GM23338 (cell line): Measurements from ENCODE around the gene KIFAP3. TPM values are rescaled to one million over a fixed set of nuclear protein-coding genes. Genes with fewer than 3 reads are reported as not detected.

Experiments
- ATAC-seq: fragments of 200-7000 bp; cut with Tn5 transposase; 3 replicates; pipeline ENCODE4 v1.9.1; 2020
- DNase-seq: peaks from one replicate; pipeline ENCODE4 v3.0.0-alpha.2; 2015; ENCODE audit warnings: low spot score
- H2AFZ ChIP-seq: fragments of 200-600 bp; sonication (generic); 2 replicates; pipeline ENCODE4 v1.8.0; 2016; ENCODE audit warnings: antibody characterized with exemption, mild to moderate bottlenecking, moderate library complexity
- H3F3A ChIP-seq: fragments of 200-600 bp; sonication (generic); replicated peaks from 2 replicates; pipeline ENCODE4 v1.8.0; 2017; ENCODE audit warnings: antibody characterized with exemption, mixed run types, low read depth
- H3K27ac ChIP-seq: fragments of 200-600 bp; sonication (generic); 2 replicates; pipeline ENCODE4 v1.6.1; 2016; ENCODE audit warnings: low read depth
- H3K27me3 ChIP-seq: fragments of 200-600 bp; sonication (generic); 2 replicates; pipeline ENCODE4 v1.8.0; 2016; ENCODE audit warnings: mild to moderate bottlenecking, mixed run types, moderate library complexity; ENCODE audit not compliant: insufficient read depth
- H3K36me3 ChIP-seq: fragments of 200-600 bp; sonication (generic); 2 replicates; pipeline ENCODE4 v1.8.0; 2016; ENCODE audit warnings: mild to moderate bottlenecking; ENCODE audit not compliant: insufficient read depth
- H3K4me1 ChIP-seq: fragments of 200-600 bp; sonication (generic); 2 replicates; pipeline ENCODE4 v1.8.0; 2016; ENCODE audit warnings: mild to moderate bottlenecking, moderate library complexity; ENCODE audit not compliant: insufficient read depth
- H3K4me2 ChIP-seq: fragments of 200-600 bp; sonication (generic); 2 replicates; pipeline ENCODE4 v1.7.1; 2017; ENCODE audit warnings: mixed run types
- H3K4me3 ChIP-seq: fragments of 200-600 bp; sonication (generic); 2 replicates; pipeline ENCODE4 v1.6.1; 2016; ENCODE audit warnings: mixed run types
- H3K79me2 ChIP-seq: fragments of 200-600 bp; sonication (generic); replicated peaks from 2 replicates; pipeline ENCODE4 v1.8.0; 2017; ENCODE audit warnings: mild to moderate bottlenecking; ENCODE audit not compliant: insufficient read depth
- H3K9me2 ChIP-seq: fragments of 200-600 bp; sonication (generic); 2 replicates; pipeline ENCODE4 v1.8.0; 2017; ENCODE audit not compliant: insufficient read depth
- H4K20me1 ChIP-seq: fragments of 200-600 bp; sonication (generic); replicated peaks from 2 replicates; pipeline ENCODE4 v1.8.0; 2017; ENCODE audit warnings: mild to moderate bottlenecking; ENCODE audit not compliant: insufficient read depth
- H3K27ac Mint-ChIP-seq: 2 replicates; pipeline ENCODE4 v1.8.0; 2020; ENCODE audit warnings: inconsistent platforms, mild to moderate bottlenecking, moderate library complexity, mixed read lengths
- H3K27me3 Mint-ChIP-seq: 3 replicates; pipeline ENCODE4 v1.8.0; 2022; ENCODE audit warnings: low read depth, mild to moderate bottlenecking, moderate library complexity, mixed read lengths, inconsistent platforms; ENCODE audit not compliant: insufficient read depth, poor library complexity
- H3K36me3 Mint-ChIP-seq: 3 replicates; pipeline ENCODE4 v1.8.0; 2021; ENCODE audit warnings: low read depth, mild to moderate bottlenecking, inconsistent platforms, moderate library complexity, mixed read lengths
- H3K4me1 Mint-ChIP-seq: 3 replicates; pipeline ENCODE4 v1.8.0; 2020; ENCODE audit warnings: mild to moderate bottlenecking, inconsistent platforms, mixed read lengths
- H3K4me3 Mint-ChIP-seq: 3 replicates; pipeline ENCODE4 v1.8.0; 2021; ENCODE audit warnings: moderate library complexity, mild to moderate bottlenecking, inconsistent platforms, mixed read lengths
- H3K9me3 Mint-ChIP-seq: 3 replicates; pipeline ENCODE4 v1.8.0; 2020; ENCODE audit warnings: moderate library complexity, mild to moderate bottlenecking, inconsistent platforms, mixed read lengths
- CREB1 ChIP-seq: fragments of 250-450 bp; sonication (Bioruptor Pico); IDR thresholded peaks from 2 replicates; pipeline ENCODE4 v1.5.0; 2020; ENCODE audit warnings: low read depth, mild to moderate bottlenecking, moderate library complexity
- EZH2 ChIP-seq: fragments of 200-600 bp; sonication (generic); IDR thresholded peaks from one replicate; pipeline ENCODE4 v1.8.0; 2017; ENCODE audit warnings: antibody characterized with exemption, mild to moderate bottlenecking, low read depth; ENCODE audit not compliant: unreplicated experiment
- JUNB ChIP-seq: IDR thresholded peaks from one replicate; pipeline ENCODE4 v1.6.1; 2016; ENCODE audit warnings: antibody characterized with exemption; ENCODE audit not compliant: unreplicated experiment
- NANOG ChIP-seq: IDR thresholded peaks from 2 replicates; pipeline ENCODE4 v1.6.1; 2016; ENCODE audit warnings: antibody characterized with exemption, borderline replicate concordance
- STAT1 ChIP-seq: IDR thresholded peaks from one replicate; pipeline ENCODE4 v1.6.1; 2016; ENCODE audit warnings: antibody characterized with exemption; ENCODE audit not compliant: unreplicated experiment
- ZNF114 ChIP-seq: fragments of 250-450 bp; sonication (Bioruptor Pico); IDR thresholded peaks from 2 replicates; pipeline ENCODE4 v1.5.0; 2020; ENCODE audit warnings: mild to moderate bottlenecking, moderate library complexity
- polyA plus RNA-seq: library from polyadenylated mRNA; unstranded; fragments of >200 nt; fragmentation: Nextera tagmentation; extraction: Ambion mirVana; gene quantifications from 2 replicates; pipeline ENCODE4 v1.2.1, GENCODE V29; 2016
- total RNA-seq: library from RNA; depleted of rRNA; stranded (reverse); fragments of >200 nt; shearing (Covaris generic); gene quantifications from 2 replicates; pipeline ENCODE4 v1.2.3, GENCODE V29; 2014
- TF ChIP-seq, protein P1 (sequence below): IDR thresholded peaks from one replicate; pipeline ENCODE4 v1.6.1; 2018; ENCODE audit warnings: antibody characterized with exemption; ENCODE audit not compliant: unreplicated experiment
- TF ChIP-seq, protein P2 (sequence below), 2 experiments: fragments of 200-600 bp in 1 of 2; sonication (generic) in 1 of 2; conservative IDR thresholded peaks; 2 replicates each; pipeline versions ENCODE4 v1.5.1 to v1.6.1; 2016 to 2017; ENCODE audit warnings: antibody characterized with exemption in 2 of 2, low read depth in 2 of 2, mild to moderate bottlenecking in 2 of 2, moderate library complexity in 1 of 2
- TF ChIP-seq, protein P3 (sequence below): IDR thresholded peaks from 2 replicates; pipeline ENCODE4 v1.6.1; 2016; ENCODE audit warnings: antibody characterized with exemption
- TF ChIP-seq, protein P4 (sequence below): fragments of 250-450 bp; sonication (Bioruptor Pico); IDR thresholded peaks from 2 replicates; pipeline ENCODE4 v1.5.0; 2020; ENCODE audit warnings: mild to moderate bottlenecking, moderate library complexity

KIFAP3 gene
- total and polyA plus RNA-seq, 2 experiments from 2014 or later = 2.7 to 3.1 TPM

DNA sequence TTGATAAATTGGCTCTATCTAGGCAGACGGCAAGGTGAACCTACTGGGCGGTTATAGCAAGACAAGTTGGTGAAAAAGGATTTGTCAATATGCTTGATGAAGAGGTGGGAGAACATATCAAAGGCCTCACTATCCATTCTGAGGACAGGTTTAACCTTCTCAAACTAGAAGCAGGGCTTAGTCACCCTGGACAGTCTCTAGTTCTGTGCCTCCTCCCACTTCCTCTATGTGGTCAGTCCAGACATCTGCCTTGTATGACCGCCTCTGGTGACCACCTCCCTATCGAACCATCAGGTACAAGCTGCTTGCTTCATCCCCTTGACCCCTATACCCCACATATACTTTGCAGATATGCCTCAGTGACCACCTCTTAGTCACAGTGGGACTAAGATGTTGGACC, 178.5 kb downstream of the KIFAP3 start:
- ATAC-seq (no peak), DNase-seq (no peak)
- H3K9me2 ChIP-seq = no peaks in the 10 kb centered on the region
- no peak overlapping the region for H3K4me3 ChIP-seq
- H3K27me3 ChIP-seq = no peaks in the 10 kb centered on the region
- no peaks in the 10 kb centered on the region for H3K9me3 Mint-ChIP-seq
- peaks cover 46% of the 10 kb centered on the region for H3K4me1 Mint-ChIP-seq
- no peaks in the 10 kb centered on the region for H3K36me3 ChIP-seq
- H3K4me1 ChIP-seq = peaks cover 21% of the 10 kb centered on the region
- H3K27me3 Mint-ChIP-seq = peaks cover 18% of the 10 kb centered on the region
- TF ChIP-seq, protein P1, sequence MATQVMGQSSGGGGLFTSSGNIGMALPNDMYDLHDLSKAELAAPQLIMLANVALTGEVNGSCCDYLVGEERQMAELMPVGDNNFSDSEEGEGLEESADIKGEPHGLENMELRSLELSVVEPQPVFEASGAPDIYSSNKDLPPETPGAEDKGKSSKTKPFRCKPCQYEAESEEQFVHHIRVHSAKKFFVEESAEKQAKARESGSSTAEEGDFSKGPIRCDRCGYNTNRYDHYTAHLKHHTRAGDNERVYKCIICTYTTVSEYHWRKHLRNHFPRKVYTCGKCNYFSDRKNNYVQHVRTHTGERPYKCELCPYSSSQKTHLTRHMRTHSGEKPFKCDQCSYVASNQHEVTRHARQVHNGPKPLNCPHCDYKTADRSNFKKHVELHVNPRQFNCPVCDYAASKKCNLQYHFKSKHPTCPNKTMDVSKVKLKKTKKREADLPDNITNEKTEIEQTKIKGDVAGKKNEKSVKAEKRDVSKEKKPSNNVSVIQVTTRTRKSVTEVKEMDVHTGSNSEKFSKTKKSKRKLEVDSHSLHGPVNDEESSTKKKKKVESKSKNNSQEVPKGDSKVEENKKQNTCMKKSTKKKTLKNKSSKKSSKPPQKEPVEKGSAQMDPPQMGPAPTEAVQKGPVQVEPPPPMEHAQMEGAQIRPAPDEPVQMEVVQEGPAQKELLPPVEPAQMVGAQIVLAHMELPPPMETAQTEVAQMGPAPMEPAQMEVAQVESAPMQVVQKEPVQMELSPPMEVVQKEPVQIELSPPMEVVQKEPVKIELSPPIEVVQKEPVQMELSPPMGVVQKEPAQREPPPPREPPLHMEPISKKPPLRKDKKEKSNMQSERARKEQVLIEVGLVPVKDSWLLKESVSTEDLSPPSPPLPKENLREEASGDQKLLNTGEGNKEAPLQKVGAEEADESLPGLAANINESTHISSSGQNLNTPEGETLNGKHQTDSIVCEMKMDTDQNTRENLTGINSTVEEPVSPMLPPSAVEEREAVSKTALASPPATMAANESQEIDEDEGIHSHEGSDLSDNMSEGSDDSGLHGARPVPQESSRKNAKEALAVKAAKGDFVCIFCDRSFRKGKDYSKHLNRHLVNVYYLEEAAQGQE = no peak
- TF ChIP-seq, protein P2, sequence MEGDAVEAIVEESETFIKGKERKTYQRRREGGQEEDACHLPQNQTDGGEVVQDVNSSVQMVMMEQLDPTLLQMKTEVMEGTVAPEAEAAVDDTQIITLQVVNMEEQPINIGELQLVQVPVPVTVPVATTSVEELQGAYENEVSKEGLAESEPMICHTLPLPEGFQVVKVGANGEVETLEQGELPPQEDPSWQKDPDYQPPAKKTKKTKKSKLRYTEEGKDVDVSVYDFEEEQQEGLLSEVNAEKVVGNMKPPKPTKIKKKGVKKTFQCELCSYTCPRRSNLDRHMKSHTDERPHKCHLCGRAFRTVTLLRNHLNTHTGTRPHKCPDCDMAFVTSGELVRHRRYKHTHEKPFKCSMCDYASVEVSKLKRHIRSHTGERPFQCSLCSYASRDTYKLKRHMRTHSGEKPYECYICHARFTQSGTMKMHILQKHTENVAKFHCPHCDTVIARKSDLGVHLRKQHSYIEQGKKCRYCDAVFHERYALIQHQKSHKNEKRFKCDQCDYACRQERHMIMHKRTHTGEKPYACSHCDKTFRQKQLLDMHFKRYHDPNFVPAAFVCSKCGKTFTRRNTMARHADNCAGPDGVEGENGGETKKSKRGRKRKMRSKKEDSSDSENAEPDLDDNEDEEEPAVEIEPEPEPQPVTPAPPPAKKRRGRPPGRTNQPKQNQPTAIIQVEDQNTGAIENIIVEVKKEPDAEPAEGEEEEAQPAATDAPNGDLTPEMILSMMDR (conservative IDR thresholded peaks at IDR 0.05; ENCODE audit: low read depth in 2 of 2) = no peak
- TF ChIP-seq CREB1 (no peak), STAT1 (no peak), JUNB (no peak), EZH2 (no peak), ZNF114 (CRISPR knock-in tag) (no peak), NANOG (no peak)
- TF ChIP-seq, protein P3, sequence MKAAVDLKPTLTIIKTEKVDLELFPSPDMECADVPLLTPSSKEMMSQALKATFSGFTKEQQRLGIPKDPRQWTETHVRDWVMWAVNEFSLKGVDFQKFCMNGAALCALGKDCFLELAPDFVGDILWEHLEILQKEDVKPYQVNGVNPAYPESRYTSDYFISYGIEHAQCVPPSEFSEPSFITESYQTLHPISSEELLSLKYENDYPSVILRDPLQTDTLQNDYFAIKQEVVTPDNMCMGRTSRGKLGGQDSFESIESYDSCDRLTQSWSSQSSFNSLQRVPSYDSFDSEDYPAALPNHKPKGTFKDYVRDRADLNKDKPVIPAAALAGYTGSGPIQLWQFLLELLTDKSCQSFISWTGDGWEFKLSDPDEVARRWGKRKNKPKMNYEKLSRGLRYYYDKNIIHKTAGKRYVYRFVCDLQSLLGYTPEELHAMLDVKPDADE = no peak
- TF ChIP-seq, protein P4, sequence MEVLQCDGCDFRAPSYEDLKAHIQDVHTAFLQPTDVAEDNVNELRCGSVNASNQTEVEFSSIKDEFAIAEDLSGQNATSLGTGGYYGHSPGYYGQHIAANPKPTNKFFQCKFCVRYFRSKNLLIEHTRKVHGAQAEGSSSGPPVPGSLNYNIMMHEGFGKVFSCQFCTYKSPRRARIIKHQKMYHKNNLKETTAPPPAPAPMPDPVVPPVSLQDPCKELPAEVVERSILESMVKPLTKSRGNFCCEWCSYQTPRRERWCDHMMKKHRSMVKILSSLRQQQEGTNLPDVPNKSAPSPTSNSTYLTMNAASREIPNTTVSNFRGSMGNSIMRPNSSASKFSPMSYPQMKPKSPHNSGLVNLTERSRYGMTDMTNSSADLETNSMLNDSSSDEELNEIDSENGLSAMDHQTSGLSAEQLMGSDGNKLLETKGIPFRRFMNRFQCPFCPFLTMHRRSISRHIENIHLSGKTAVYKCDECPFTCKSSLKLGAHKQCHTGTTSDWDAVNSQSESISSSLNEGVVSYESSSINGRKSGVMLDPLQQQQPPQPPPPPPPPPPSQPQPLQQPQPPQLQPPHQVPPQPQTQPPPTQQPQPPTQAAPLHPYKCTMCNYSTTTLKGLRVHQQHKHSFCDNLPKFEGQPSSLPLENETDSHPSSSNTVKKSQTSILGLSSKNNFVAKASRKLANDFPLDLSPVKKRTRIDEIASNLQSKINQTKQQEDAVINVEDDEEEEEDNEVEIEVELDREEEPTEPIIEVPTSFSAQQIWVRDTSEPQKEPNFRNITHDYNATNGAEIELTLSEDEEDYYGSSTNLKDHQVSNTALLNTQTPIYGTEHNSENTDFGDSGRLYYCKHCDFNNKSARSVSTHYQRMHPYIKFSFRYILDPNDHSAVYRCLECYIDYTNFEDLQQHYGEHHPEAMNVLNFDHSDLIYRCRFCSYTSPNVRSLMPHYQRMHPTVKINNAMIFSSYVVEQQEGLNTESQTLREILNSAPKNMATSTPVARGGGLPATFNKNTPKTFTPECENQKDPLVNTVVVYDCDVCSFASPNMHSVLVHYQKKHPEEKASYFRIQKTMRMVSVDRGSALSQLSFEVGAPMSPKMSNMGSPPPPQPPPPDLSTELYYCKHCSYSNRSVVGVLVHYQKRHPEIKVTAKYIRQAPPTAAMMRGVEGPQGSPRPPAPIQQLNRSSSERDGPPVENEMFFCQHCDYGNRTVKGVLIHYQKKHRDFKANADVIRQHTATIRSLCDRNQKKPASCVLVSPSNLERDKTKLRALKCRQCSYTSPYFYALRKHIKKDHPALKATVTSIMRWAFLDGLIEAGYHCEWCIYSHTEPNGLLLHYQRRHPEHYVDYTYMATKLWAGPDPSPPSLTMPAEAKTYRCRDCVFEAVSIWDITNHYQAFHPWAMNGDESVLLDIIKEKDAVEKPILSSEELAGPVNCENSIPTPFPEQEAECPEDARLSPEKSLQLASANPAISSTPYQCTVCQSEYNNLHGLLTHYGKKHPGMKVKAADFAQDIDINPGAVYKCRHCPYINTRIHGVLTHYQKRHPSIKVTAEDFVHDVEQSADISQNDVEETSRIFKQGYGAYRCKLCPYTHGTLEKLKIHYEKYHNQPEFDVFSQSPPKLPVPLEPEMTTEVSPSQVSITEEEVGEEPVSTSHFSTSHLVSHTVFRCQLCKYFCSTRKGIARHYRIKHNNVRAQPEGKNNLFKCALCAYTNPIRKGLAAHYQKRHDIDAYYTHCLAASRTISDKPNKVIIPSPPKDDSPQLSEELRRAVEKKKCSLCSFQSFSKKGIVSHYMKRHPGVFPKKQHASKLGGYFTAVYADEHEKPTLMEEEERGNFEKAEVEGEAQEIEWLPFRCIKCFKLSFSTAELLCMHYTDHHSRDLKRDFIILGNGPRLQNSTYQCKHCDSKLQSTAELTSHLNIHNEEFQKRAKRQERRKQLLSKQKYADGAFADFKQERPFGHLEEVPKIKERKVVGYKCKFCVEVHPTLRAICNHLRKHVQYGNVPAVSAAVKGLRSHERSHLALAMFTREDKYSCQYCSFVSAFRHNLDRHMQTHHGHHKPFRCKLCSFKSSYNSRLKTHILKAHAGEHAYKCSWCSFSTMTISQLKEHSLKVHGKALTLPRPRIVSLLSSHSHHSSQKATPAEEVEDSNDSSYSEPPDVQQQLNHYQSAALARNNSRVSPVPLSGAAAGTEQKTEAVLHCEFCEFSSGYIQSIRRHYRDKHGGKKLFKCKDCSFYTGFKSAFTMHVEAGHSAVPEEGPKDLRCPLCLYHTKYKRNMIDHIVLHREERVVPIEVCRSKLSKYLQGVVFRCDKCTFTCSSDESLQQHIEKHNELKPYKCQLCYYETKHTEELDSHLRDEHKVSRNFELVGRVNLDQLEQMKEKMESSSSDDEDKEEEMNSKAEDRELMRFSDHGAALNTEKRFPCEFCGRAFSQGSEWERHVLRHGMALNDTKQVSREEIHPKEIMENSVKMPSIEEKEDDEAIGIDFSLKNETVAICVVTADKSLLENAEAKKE (CRISPR knock-in tag) = no peak
- no peak overlapping the region for H3K4me2 ChIP-seq
- H3F3A ChIP-seq = no peaks in the 10 kb centered on the region
- peaks cover 20% of the 10 kb centered on the region for H3K79me2 ChIP-seq
- no peak overlapping the region for H3K4me3 Mint-ChIP-seq
- no peak overlapping the region for H3K27ac ChIP-seq
- H2AFZ ChIP-seq = 0 out of 2 replicates have a peak overlapping the region, but pooled peaks have one; percentile 50
- H4K20me1 ChIP-seq = no peaks in the 10 kb centered on the region
- H3K27ac Mint-ChIP-seq = no peak overlapping the region
- no peaks in the 10 kb centered on the region for H3K36me3 Mint-ChIP-seq
